Panc1 (cell line): ENCODE measurements around the gene ZP1. TPM values are rescaled to one million over a fixed set of nuclear protein-coding genes. Genes with fewer than 3 reads are reported as not detected.

ENCODE experiments used
- ATAC-seq: fragments of 200-7000 bp; cut with Tn5 transposase; 2 replicates; pipeline ENCODE4 v1.9.1; 2020; ENCODE audit warnings: mild to moderate bottlenecking, moderate library complexity
- BruUV-seq: library from RNA; stranded (reverse); fragments of 400-500 nt; replicated peaks from 2 replicates; lab custom pipeline; 2021; lab: Mats Ljungman, UMichigan
- CTCF ChIA-PET: fragments of 300-600 bp; sonication (Branson Sonifier 250); formaldehyde crosslinking; loops from one replicate; lab custom pipeline; 2022; ENCODE audit warnings: antibody characterized with exemption; lab: Charles Lee
- POLR2A ChIA-PET: fragments of 300-600 bp; sonication (Branson Sonifier 250); formaldehyde crosslinking; loops from one replicate; lab custom pipeline; 2022; ENCODE audit warnings: antibody characterized with exemption; lab: Charles Lee
- DNase-seq: peaks from one replicate; pipeline ENCODE4 v3.0.0-alpha.2; 2010; ENCODE audit warnings: low read depth, low spot score
- H3K27ac ChIP-seq: 2 replicates; pipeline ENCODE4 v1.5.1; 2011; ENCODE audit warnings: mild to moderate bottlenecking, low read length, inconsistent platforms
- H3K27me3 ChIP-seq: fragments of 200-500 bp; sonication (Bioruptor generic); 2 replicates; pipeline ENCODE4 v1.6.0; 2014; ENCODE audit warnings: low read length, inconsistent platforms; ENCODE audit not compliant: control insufficient read depth, insufficient read depth
- H3K36me3 ChIP-seq: fragments of 200-500 bp; sonication (Bioruptor generic); 2 replicates; pipeline ENCODE4 v1.5.1; 2014; ENCODE audit warnings: inconsistent platforms, mild to moderate bottlenecking, low read length, moderate library complexity; ENCODE audit not compliant: control insufficient read depth, insufficient read depth
- H3K4me1 ChIP-seq: 2 replicates; pipeline ENCODE4 v1.5.1; 2011; ENCODE audit warnings: inconsistent platforms, mild to moderate bottlenecking, low read length, moderate library complexity; ENCODE audit not compliant: control insufficient read depth, insufficient read depth
- H3K4me3 ChIP-seq, 2 experiments: 2 replicates each; pipeline ENCODE4 v1.5.1; 2011 to 2012; ENCODE audit warnings: low read depth in 2 of 2, low read length in 2 of 2, mild to moderate bottlenecking in 2 of 2, inconsistent platforms in 1 of 2, moderate library complexity in 1 of 2
- H3K9me3 ChIP-seq: fragments of 200-500 bp; sonication (Bioruptor generic); 2 replicates; pipeline ENCODE4 v1.5.1; 2014; ENCODE audit warnings: low read depth, mild to moderate bottlenecking, inconsistent platforms, low read length, moderate library complexity; ENCODE audit not compliant: control insufficient read depth, insufficient read depth
- POLR2AphosphoS5 ChIP-seq: IDR thresholded peaks from 2 replicates; pipeline ENCODE4 v1.6.1; 2012; ENCODE audit warnings: mild to moderate bottlenecking, low read depth, low read length, moderate library complexity
- SIN3A ChIP-seq: IDR thresholded peaks from 2 replicates; pipeline ENCODE4 v1.6.1; 2012; ENCODE audit warnings: low read depth, mild to moderate bottlenecking, low read length, moderate library complexity, borderline replicate concordance; ENCODE audit not compliant: insufficient read depth
- TCF7L2 ChIP-seq: IDR thresholded peaks from 2 replicates; pipeline ENCODE4 v1.6.1; 2011; ENCODE audit warnings: mild to moderate bottlenecking, low read depth, low read length, inconsistent platforms
- in situ Hi-C: cut with HindIII; loops from 2 replicates; pipeline ENCODE4 v1.10.0; 2016; ENCODE audit warnings: low sequenced_read_pairs, low pct_unique_long_range_greater_than_20kb
- intact Hi-C: fragments of 100-400 bp; cut with micrococcal nuclease; formaldehyde crosslinking; loops from one replicate; pipeline ENCODE4 v1.10.0; 2022; ENCODE audit not compliant: unreplicated experiment
- total RNA-seq: library from RNA; stranded (reverse); gene quantifications from one replicate; pipeline ENCODE4 v1.2.1, GENCODE V29; 2021; ENCODE audit not compliant: unreplicated experiment
- TF ChIP-seq, protein P1 (sequence below): fragments of 450-650 bp; IDR thresholded peaks from 2 replicates; pipeline ENCODE4 v1.5.1; 2017; ENCODE audit warnings: mild to moderate bottlenecking
- TF ChIP-seq, protein P2 (sequence below), 2 experiments: IDR thresholded peaks; 2 replicates each; pipeline ENCODE4 v1.6.1; 2011 to 2012; ENCODE audit warnings: low read depth in 2 of 2, control low read depth in 1 of 2, low read length in 1 of 2, mild to moderate bottlenecking in 1 of 2, moderate library complexity in 1 of 2; ENCODE audit not compliant: insufficient read depth in 1 of 2

ZP1 gene
- total RNA-seq, 1 experiment from 2014 or later: not detected

DNA sequence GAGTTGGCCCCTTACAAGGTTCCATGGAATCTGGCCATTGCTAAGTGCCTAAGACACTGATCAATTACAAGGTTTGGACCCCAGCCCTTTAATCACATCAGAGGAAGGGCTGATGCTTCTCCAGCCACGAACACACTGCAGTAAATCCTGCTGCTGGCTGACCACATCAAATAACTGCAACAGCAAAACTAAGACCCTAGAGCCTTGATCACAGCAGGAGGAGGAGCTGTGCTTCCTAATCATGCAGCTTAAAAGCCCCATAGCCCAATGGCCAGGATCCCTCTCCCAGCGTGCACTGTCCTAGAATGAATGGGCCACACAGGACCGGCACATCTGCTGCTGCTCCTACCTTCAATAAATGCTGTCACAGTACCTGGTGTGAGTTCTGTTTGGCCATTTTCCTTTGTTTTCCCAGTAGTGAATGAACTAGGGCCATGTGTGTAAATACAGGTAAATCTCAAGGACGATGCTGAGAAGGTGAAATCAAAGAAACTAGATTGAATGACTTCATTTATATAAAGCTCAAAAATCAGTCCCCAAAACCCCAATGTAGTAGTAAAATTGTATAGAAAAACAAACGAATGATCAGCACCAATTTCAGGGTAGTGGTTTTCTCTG, 12.7 kb downstream of the ZP1 start:
- intact Hi-C loops (no loop called here), in situ Hi-C loops (no loop called here)
- no peaks in the 10 kb centered on the region for H3K4me1 ChIP-seq
- H3K36me3 ChIP-seq: no peaks in the 10 kb centered on the region
- H3K4me3 ChIP-seq: no peak overlapping the region
- TF ChIP-seq POLR2AphosphoS5 (no peak), TCF7L2 (no peak), SIN3A (no peak)
- TF ChIP-seq, protein P1, sequence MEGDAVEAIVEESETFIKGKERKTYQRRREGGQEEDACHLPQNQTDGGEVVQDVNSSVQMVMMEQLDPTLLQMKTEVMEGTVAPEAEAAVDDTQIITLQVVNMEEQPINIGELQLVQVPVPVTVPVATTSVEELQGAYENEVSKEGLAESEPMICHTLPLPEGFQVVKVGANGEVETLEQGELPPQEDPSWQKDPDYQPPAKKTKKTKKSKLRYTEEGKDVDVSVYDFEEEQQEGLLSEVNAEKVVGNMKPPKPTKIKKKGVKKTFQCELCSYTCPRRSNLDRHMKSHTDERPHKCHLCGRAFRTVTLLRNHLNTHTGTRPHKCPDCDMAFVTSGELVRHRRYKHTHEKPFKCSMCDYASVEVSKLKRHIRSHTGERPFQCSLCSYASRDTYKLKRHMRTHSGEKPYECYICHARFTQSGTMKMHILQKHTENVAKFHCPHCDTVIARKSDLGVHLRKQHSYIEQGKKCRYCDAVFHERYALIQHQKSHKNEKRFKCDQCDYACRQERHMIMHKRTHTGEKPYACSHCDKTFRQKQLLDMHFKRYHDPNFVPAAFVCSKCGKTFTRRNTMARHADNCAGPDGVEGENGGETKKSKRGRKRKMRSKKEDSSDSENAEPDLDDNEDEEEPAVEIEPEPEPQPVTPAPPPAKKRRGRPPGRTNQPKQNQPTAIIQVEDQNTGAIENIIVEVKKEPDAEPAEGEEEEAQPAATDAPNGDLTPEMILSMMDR: no peak
- TF ChIP-seq, protein P2, sequence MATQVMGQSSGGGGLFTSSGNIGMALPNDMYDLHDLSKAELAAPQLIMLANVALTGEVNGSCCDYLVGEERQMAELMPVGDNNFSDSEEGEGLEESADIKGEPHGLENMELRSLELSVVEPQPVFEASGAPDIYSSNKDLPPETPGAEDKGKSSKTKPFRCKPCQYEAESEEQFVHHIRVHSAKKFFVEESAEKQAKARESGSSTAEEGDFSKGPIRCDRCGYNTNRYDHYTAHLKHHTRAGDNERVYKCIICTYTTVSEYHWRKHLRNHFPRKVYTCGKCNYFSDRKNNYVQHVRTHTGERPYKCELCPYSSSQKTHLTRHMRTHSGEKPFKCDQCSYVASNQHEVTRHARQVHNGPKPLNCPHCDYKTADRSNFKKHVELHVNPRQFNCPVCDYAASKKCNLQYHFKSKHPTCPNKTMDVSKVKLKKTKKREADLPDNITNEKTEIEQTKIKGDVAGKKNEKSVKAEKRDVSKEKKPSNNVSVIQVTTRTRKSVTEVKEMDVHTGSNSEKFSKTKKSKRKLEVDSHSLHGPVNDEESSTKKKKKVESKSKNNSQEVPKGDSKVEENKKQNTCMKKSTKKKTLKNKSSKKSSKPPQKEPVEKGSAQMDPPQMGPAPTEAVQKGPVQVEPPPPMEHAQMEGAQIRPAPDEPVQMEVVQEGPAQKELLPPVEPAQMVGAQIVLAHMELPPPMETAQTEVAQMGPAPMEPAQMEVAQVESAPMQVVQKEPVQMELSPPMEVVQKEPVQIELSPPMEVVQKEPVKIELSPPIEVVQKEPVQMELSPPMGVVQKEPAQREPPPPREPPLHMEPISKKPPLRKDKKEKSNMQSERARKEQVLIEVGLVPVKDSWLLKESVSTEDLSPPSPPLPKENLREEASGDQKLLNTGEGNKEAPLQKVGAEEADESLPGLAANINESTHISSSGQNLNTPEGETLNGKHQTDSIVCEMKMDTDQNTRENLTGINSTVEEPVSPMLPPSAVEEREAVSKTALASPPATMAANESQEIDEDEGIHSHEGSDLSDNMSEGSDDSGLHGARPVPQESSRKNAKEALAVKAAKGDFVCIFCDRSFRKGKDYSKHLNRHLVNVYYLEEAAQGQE (IDR thresholded peaks at IDR 0.05; ENCODE audit: insufficient read depth in 1 of 2, low read depth in 2 of 2, low read length in 1 of 2): no peak
- H3K27ac ChIP-seq: no peak overlapping the region
- DNase-seq (no peak), ATAC-seq (no peak)
- H3K9me3 ChIP-seq: no peaks in the 10 kb centered on the region
- BruUV-seq: no TSS peak
- CTCF ChIA-PET: no interaction called here
- POLR2A ChIA-PET: interaction anchor here (0.6 kb wide), 1 partner anchor 1776 kb away, joined by 5 read pairs; no protein-coding TSS in a partner anchor
- no peaks in the 10 kb centered on the region for H3K27me3 ChIP-seq

DNA sequence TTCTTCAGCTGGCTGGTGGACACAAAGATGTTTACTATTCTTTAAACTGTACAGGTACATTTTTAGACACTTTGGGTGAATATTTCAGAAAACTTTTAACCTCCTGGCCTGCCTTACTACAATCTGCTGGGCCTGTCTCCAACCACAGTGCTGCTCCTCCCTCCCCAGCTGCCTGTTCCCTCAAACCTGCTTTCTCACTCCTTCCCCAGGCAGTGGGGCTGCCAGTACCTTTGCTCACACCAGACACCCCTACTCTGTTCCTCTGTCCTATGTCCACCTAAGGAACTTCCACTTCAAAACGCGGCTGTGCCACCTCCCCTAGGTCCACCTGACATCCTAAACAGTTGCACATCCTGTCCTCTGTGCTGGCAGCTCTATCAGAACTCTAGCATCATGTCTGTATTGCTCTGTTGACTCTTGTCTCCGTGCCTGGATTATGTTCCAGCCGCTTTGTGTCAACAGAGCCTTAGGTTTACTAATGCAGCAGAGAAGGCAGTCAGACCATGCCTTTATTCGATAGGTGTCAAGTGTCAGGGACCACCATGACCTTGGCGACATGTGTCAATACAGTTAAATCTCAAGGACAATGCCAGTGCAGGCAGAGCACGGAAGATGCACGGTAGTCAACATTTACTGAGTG, 13.4 kb downstream of the ZP1 start:
- in situ Hi-C loops (no loop called here), intact Hi-C loops (no loop called here)
- Histone ChIP-seq H3K4me1 (no peaks in the 10 kb centered on the region), H3K9me3 (no peaks in the 10 kb centered on the region), H3K27ac (no peak overlapping the region), H3K4me3 (no peak overlapping the region), H3K27me3 (no peaks in the 10 kb centered on the region), H3K36me3 (no peaks in the 10 kb centered on the region)
- BruUV-seq: no TSS peak
- ATAC-seq: no peak
- DNase-seq: no peak
- no peak for TF ChIP-seq POLR2AphosphoS5
- TF ChIP-seq, protein P1: no peak
- TF ChIP-seq, protein P2 (IDR thresholded peaks at IDR 0.05; ENCODE audit: insufficient read depth in 1 of 2, low read depth in 2 of 2, low read length in 1 of 2): no peak
- TF ChIP-seq SIN3A: no peak
- TF ChIP-seq TCF7L2: no peak
- POLR2A ChIA-PET: interaction anchor here (0.6 kb wide), 1 partner anchor 1776 kb away, joined by 5 read pairs; no protein-coding TSS in a partner anchor
- CTCF ChIA-PET: no interaction called here
